ENCODE data around the gene PRKG1.

DNA sequence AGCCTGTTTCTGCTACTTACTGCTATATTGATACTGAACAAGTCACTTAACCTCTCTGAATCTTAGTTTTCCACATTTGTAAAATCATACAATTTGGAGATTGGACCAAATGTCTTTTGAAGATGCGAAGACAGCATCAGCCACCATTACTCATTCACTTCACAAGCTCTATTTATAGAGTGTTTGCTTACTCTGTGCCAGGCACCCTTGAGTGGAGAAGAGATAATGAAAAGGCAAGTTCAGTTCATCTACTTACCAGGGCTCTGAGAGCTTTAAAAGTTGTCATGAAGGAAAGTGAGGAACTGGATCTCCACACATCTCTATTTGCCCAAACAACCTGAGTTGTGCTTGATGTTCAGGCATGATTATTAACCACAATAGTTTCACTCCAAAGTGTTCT is 347.6 kb downstream of the PRKG1 start:
- TF ChIP-seq, protein P1, sequence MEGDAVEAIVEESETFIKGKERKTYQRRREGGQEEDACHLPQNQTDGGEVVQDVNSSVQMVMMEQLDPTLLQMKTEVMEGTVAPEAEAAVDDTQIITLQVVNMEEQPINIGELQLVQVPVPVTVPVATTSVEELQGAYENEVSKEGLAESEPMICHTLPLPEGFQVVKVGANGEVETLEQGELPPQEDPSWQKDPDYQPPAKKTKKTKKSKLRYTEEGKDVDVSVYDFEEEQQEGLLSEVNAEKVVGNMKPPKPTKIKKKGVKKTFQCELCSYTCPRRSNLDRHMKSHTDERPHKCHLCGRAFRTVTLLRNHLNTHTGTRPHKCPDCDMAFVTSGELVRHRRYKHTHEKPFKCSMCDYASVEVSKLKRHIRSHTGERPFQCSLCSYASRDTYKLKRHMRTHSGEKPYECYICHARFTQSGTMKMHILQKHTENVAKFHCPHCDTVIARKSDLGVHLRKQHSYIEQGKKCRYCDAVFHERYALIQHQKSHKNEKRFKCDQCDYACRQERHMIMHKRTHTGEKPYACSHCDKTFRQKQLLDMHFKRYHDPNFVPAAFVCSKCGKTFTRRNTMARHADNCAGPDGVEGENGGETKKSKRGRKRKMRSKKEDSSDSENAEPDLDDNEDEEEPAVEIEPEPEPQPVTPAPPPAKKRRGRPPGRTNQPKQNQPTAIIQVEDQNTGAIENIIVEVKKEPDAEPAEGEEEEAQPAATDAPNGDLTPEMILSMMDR (IDR thresholded peaks at IDR 0.05): no peak
- TF ChIP-seq EZH2 (IDR thresholded peaks at IDR 0.05; ENCODE audit: borderline replicate concordance, insufficient read depth, low read depth, low read length, poor library complexity, severe bottlenecking): no peak

Measured in B cell (primary cell).